ENCODE measurements around the gene ADAMTSL1. TPM values are rescaled to one million over a fixed set of nuclear protein-coding genes. Genes with fewer than 3 reads are reported as not detected.

ADAMTSL1 gene
- total and polyA plus RNA-seq, 2 of the 8 experiments (the other 6 are each of a cell fraction or from before 2014, with no cell fraction given), result 0.84 to 1.1 TPM

DNA sequence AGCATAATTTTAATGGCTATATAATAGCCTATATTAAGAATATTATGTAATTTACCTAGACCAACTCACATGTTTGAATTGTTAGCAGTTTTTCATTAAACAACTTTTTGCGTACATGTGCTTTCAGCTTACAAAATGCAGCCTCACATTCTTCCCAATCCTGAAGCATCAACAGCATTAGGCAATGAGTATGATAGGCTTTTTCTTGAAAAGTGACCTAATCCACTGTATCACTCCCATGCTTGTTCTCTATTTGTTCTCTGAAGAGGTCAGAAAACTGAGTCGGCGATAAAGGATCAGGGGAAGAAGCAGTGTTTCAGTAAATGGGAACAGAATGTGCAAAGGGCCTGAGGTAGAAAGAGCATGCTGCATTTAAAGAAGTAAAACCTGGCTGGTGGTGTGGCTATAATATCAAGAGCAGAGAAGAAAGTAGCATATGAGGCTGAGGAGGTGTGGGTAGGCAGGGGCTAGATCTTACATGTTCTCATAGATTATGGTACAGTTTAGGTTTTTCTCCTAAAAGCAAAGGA, 346.7 kb downstream of the ADAMTSL1 start (continued):
- no peak for TF ChIP-seq RBBP5 (IDR thresholded peaks at IDR 0.05; ENCODE audit: borderline replicate concordance, low read depth, low read length)

Measured in H1 (cell line).